H7 (cell line): ENCODE data around the gene TANC2. TPM values are rescaled to one million over a fixed set of nuclear protein-coding genes. Genes with fewer than 3 reads are reported as not detected.
A peak's percentile ranks its signal among the peaks of the same experiment; 100 is the strongest.

Source experiments
- DNase-seq: peaks from one replicate; pipeline ENCODE4 v3.0.0; 2012
- H3K27me3 ChIP-seq: 2 replicates; pipeline ENCODE4 v1.6.0; 2011; ENCODE audit warnings: mild to moderate bottlenecking, low read length; ENCODE audit not compliant: control insufficient read depth, insufficient read depth
- H3K36me3 ChIP-seq: replicated peaks from 2 replicates; pipeline ENCODE4 v1.5.1; 2011; ENCODE audit warnings: low read length; ENCODE audit not compliant: control insufficient read depth, insufficient read depth
- H3K4me3 ChIP-seq: 2 replicates; pipeline ENCODE4 v1.5.1; 2011; ENCODE audit warnings: low read depth, mild to moderate bottlenecking, control low read depth, low read length, moderate library complexity; ENCODE audit not compliant: insufficient read depth
- total RNA-seq: library from RNA; depleted of rRNA; stranded (reverse); fragments of >200 nt; shearing (Covaris generic); gene quantifications from 2 replicates; pipeline ENCODE4 v1.2.3, GENCODE V29; 2014

Gene TANC2
- total RNA-seq, 1 experiment from 2014 or later, result 2.1 TPM

- DNase-seq, result no peak
- H3K36me3 ChIP-seq, result no peaks in the 10 kb centered on the region
- no peaks in the 10 kb centered on the region for H3K27me3 ChIP-seq
- no peak overlapping the region for H3K4me3 ChIP-seq
Observed at GRCh38 chr17:62937606-62938005, 28.4 kb upstream of the TANC2 start.

GRCh38 chr17:62941358-62941991 lies 24.6 kb upstream of the TANC2 start:
- Histone ChIP-seq H3K27me3 (no peaks in the 10 kb centered on the region), H3K36me3 (no peaks in the 10 kb centered on the region), H3K4me3 (no peak overlapping the region)
- DNase-seq, result no peak

- DNase-seq, result no peak
- H3K4me3 ChIP-seq, result no peak overlapping the region
- H3K36me3 ChIP-seq, result no peaks in the 10 kb centered on the region
- no peaks in the 10 kb centered on the region for H3K27me3 ChIP-seq
Observed at GRCh38 chr17:62948370-62948769, 17.7 kb upstream of the TANC2 start.

- Histone ChIP-seq H3K27me3 (no peaks in the 10 kb centered on the region), H3K36me3 (no peaks in the 10 kb centered on the region), H3K4me3 (no peak overlapping the region)
- no peak for DNase-seq
Observed at GRCh38 chr17:62949036-62949435, 17.0 kb upstream of the TANC2 start.

- no peak overlapping the region for H3K4me3 ChIP-seq
- H3K27me3 ChIP-seq, result no peaks in the 10 kb centered on the region
- no peaks in the 10 kb centered on the region for H3K36me3 ChIP-seq
- DNase-seq, result no peak
Observed at GRCh38 chr17:62950067-62950466, 16.0 kb upstream of the TANC2 start.

- Histone ChIP-seq H3K27me3 (no peaks in the 10 kb centered on the region), H3K36me3 (no peaks in the 10 kb centered on the region), H3K4me3 (no peak overlapping the region)
- no peak for DNase-seq
Observed at GRCh38 chr17:62955841-62956352, 10.1 kb upstream of the TANC2 start.

- no peak for DNase-seq
- Histone ChIP-seq H3K27me3 (peaks cover 16% of the 10 kb centered on the region), H3K4me3 (no peak overlapping the region), H3K36me3 (no peaks in the 10 kb centered on the region)
Observed at GRCh38 chr17:62963296-62963695, 2.7 kb upstream of the TANC2 start.

- no peak for DNase-seq
- Histone ChIP-seq H3K36me3 (no peaks in the 10 kb centered on the region), H3K4me3 (no peak overlapping the region), H3K27me3 (peaks cover 16% of the 10 kb centered on the region)
Observed at GRCh38 chr17:62964506-62964905, 1.5 kb upstream of the TANC2 start.

- DNase-seq, result peak; percentile 13
- peaks cover 16% of the 10 kb centered on the region for H3K27me3 ChIP-seq
- H3K4me3 ChIP-seq, result peak overlapping the region; percentile 67; the same call in 1 of the 2 replicates
- H3K36me3 ChIP-seq, result no peaks in the 10 kb centered on the region
Observed at GRCh38 chr17:62965174-62965685, 805 bp upstream of the TANC2 start.

- H3K4me3 ChIP-seq, result peak overlapping the region; percentile 67
- no peaks in the 10 kb centered on the region for H3K36me3 ChIP-seq
- peak; percentile 64 for DNase-seq
- H3K27me3 ChIP-seq, result peaks cover 16% of the 10 kb centered on the region
Observed at GRCh38 chr17:62966426-62967204, 580 bp downstream of the TANC2 start.

GRCh38 chr17:62967205-62967529 lies 1.1 kb downstream of the TANC2 start:
- no peaks in the 10 kb centered on the region for H3K36me3 ChIP-seq
- peak overlapping the region; percentile 67 for H3K4me3 ChIP-seq
- no peak for DNase-seq
- peaks cover 16% of the 10 kb centered on the region for H3K27me3 ChIP-seq

- peak; percentile 81 for DNase-seq
- Histone ChIP-seq H3K4me3 (no peak overlapping the region), H3K36me3 (no peaks in the 10 kb centered on the region), H3K27me3 (peaks cover 16% of the 10 kb centered on the region)
Observed at GRCh38 chr17:62968445-62968923, 2.4 kb downstream of the TANC2 start.

GRCh38 chr17:62970610-62971009 lies 4.6 kb downstream of the TANC2 start:
- no peak for DNase-seq
- no peak overlapping the region for H3K4me3 ChIP-seq
- peaks cover 12% of the 10 kb centered on the region for H3K27me3 ChIP-seq
- no peaks in the 10 kb centered on the region for H3K36me3 ChIP-seq

GRCh38 chr17:62971853-62972252 lies 5.8 kb downstream of the TANC2 start:
- Histone ChIP-seq H3K27me3 (peaks cover 8% of the 10 kb centered on the region), H3K4me3 (no peak overlapping the region)

GRCh38 chr17:62974788-62975187 lies 8.8 kb downstream of the TANC2 start:
- DNase-seq, result no peak
- no peak overlapping the region for H3K4me3 ChIP-seq
- H3K27me3 ChIP-seq, result no peaks in the 10 kb centered on the region
- no peaks in the 10 kb centered on the region for H3K36me3 ChIP-seq

More at GRCh38 chr17:62971853-62972252, 5.8 kb downstream of the TANC2 start:
- H3K36me3 ChIP-seq, result no peaks in the 10 kb centered on the region
- DNase-seq, result no peak
